ENCODE results near the gene SYCP2.

SYCP2 gene

DNA sequence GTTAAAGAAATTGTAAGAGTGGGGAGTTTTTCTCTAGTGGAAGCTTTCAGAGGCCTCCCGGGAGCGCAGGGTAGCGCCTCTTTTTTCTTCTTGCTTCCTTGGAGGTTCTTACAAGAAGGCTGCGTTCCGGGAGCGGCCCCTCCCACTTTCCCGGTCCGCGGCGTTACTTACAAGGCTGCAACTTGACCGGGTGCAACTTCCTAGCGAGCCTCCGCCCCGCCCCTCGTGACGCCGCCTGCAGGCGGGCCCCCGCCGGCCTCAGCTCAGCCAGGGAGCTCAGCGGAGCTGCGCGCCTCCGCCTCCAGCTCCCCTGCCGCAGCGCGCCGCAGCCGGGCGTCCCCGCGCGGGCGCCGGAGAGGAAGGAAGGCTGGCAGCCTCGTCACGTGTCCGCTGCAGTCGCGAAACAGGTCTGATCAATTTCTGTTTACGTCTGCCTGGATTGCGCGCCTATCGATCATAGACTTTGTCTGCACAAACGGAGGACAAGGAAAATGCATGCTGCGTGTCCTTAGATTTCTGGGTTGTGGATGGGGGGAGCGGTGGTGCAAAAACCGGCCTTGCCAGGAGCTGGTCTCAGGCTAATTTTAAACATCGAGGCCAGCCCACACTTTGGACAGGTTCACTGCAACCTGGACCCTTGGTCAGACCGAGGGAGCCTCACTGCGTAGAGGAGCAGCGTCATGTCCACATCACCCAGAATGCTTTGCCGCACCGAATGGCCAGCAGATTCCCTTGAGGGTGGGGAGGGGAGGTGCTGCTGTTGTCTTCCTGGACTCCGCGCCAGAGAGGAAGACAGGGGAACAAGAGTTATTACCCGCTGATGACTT, 6.9 kb upstream of the SYCP2 start, which contains the start of the genes FAM217B and PPP1R3D:
FAM217B (plus strand) TSS at position 261 of the 827 bp plus-strand sequence. CDS start 3,555 bp downstream, outside the sequence.
PPP1R3D (minus strand) TSS at position 177 of the 827 bp plus-strand sequence. CDS start 374 bp downstream, outside the sequence.
- DNase-seq, result peak; percentile 96

DNA sequence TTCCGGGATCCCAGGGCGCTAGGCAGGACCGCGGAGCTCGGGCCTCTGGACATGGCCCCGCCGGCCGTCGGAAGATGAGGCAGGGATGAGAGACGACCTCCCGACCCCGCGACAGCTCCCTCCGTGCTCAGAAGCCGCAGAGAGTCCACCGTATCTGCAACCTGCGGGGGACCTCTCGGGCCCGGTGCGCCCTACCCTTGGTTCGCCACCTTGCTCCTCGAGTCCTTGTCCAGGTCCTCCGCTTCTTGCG, 6.4 kb upstream of the SYCP2 start:
- DNase-seq, result no peak

DNA sequence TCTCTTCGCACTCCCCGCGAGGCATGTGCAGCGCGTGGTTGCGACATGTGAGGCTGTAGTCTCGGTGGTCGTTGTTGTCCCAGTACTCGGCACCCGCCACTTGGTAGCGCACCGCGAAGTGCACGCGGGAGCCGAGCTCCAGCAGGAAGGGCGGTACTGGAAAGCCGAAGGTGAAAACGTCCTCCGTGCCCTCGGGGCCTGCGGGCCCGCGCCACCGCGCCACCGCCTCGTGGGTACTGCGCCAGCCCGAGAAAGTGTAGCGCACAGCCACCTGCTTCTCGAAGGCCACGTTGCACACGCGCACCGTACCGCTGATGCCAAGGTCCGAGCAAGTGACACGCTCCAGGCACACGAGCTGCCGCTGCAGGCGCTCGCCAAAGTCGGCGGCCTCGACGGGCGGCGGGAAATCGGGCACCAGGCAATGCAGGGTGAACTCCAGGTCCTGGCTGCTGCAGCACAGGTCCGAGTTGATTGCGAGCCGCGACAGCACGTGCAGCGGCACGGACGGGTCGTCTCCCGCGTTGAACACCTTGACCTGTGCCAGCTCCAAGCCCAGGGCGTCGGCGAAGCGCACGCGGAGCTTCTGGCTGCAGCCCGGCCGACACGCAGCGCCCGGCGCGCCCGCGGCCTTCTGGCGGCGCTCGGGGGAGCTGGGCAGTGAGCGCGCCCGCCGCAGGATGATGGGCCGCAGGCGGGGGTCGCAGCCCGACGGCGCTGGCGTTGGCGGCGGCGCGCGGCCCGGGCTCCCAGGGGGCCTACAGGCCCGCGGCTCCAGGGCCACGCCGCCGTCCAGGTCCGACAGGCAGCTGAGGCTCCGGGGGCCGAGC, 5.8 kb upstream of the SYCP2 start:
- DNase-seq, result no peak

DNA sequence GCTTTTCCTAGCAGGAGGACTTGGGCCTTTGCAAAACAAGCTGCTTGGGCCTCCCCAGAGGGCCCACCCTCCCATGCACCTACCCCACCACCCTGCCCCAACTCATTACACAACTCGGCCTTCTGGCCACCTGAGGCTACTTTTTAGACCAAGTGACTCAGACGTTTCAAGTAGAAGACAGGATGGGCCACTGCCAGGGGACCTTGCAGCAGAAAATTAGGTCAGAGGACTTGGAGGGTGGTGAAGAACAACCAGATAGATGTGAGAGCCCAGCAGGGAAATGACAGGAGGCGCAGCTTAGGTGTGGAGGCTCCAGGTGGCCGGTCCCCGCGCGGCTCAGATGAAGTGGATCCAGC, 5.2 kb upstream of the SYCP2 start:
- DNase-seq, result no peak

GRCh38 chr20:59938221-59938620, 4.8 kb upstream of the SYCP2 start:
- DNase-seq, result no peak

- no peak for DNase-seq
These were observed 3.7 kb upstream of the SYCP2 start for GRCh38 chr20:59937150-59937549.

DNA sequence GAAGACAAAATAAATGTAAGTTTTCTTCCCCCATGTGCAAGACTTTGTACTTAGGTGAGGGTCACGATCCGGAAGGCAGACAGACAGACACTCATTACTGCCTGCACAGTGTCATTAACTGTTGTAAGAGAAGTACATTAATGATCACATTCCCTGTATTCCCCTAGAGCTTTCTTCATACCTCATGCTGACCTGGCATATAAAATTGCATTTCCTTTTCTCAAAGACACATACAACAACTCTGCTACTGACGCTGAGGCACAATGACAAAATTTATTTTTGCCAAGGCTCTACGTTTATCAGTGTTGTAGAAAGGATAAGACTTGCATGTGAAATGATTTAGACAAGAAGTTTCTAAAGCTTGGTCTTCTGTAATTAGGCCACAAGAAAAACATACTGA, 3.0 kb upstream of the SYCP2 start:
- DNase-seq, result no peak

DNA sequence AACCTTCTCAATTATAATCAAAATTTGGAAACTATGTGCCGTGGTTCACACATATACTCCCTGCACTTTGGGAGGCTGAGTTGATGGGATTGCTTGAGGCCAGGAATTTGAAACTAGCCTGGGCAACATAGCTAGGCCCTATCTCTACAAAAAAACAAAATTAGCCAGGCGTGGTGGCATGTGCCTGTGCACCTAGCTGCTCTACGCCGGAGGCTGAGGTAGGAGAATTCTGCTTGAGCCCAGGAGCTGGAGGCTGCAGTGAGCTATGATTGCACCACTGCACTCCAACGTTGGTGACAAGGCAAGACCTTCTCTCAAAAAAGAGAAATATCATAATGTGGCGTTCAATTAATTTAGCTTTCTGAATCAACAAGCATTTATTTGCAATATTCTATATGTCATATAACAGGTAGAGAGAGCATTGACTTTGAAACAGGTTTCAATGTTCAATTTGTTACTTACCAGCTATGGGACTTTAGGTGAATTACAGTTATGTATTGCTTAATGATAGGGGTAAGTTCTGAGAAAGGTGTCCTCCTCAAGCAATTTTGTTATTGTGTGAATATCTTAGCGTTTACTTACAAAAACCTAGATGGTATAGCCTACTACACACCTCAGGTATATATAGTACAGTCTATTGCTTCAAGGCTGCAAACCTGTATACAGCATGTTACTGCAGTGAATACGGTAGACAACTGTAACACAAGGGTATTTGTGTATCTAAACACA, 2.2 kb upstream of the SYCP2 start:
- no peak for DNase-seq

DNA sequence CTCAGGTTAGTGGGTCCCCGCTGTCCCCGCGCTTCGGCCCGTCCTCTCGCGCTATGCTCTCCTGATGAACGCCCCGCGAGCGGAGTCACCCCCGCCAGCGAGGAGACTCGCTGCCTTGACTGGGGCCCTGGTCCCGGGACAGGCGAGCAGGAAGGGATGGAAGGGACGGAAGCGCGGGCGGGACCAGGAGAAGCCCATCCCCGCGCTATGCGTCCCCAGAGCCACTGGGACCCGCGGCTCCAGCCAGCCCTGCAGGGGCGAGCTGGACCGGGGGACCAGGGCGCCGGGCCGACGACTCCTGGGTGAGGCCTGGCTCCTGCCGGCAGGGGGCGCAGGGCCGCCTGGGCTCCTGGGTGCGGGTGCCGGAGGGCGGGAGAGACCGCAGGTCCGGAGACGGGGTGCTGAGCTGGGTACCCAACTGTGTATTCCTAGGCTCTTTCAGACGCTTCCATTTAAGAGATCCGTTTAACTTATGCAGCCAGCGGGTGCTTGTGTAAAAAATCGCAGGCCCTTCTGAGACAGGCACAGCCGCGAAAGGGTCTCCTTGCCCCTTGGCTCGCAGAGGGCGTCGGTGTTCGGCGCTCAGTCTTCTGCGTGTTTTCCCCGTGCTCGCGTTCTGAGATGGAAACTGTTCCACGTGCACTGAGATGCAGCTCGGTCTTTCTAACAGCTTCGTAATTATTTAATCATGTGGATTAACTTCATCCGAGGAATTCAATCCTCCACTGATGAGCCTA, 580 bp upstream of the SYCP2 start:
- peak; percentile 80 for DNase-seq

- no peak for DNase-seq
These were observed 681 bp downstream of the SYCP2 start for GRCh38 chr20:59932616-59933295.

- DNase-seq, result no peak
These were observed 1.7 kb downstream of the SYCP2 start for GRCh38 chr20:59931511-59932312.

- DNase-seq, result no peak
These were observed 7.5 kb downstream of the SYCP2 start for GRCh38 chr20:59925899-59926298.

DNA sequence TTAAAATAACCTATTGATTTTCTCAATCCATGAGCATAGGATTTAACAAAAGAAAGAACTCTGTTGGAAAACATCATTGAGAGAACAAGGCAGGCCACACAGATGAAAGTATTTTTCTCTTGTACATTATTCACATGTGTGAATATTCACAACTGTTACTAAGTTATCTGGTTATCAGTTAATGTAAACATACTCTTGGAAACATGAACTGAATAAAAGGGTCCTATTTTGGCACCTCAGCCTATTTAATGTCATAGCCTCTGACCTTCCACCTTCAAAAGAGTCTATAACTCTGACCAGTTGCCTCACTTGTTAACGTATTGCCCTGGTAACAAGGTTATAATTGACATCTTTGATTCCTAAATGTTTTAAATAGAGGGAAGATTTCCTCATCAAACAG, 8.1 kb downstream of the SYCP2 start:
- no peak for DNase-seq

DNA sequence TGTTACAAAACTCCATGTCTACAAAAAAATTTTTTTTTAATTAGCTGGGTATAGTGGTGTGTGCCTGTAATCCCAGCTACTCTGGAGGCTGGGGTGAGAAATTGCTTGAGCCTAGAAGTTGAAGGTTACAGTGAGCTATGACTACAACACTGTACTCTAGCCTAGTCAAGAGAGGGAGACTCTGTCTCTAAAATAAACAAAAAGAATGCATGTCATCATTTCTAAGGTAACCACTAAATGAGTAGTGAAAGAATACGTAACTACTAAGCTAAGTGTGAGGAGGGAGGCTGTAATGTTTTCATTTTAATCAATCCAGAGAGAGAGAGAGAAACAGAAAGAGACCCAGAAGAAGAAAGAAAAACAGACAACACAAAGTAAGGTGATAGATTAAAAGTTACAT, 9.9 kb downstream of the SYCP2 start:
- no peak for DNase-seq

GRCh38 chr20:59920944-59921343, 12.5 kb downstream of the SYCP2 start:
- no peak for DNase-seq

DNA sequence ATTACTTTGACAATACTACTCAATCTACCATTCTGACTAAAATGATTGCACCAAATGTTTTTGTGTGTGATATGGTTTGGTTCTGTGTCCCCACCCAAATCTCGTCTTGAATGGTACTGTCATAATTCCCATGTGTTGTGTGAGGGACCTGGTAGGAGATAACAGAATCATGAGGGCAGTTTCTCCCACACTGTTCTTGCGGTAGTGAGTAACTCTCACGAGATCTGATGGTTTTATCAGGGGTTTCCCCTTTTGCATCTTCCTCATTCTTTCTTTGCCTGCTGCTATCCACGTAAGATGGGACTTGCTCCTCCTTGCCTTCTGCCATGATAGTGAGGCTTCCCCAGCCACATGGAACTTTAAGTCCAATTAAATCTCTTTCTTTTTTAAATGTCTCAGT, 20.8 kb downstream of the SYCP2 start:
- no peak for DNase-seq

GRCh38 chr20:59911041-59911440, 22.4 kb downstream of the SYCP2 start:
- no peak for DNase-seq

DNA sequence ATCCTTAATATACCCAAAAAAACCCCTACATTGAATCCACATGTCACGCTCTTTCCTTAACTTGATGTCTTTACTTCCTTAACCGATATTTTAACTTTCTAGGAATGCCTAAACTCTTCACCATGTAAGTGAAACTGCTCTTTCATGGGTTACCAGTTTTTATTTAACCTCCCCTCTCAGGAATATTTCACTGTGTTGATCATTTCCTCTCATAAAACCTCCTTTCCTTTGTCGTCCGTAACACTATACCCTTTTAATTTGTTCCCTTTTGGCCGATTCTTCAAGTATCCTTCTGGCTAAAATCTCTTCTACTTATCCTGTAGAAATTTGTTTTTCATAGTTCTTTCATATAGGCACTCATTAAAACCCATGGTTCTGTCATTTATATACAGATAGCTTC, 24.6 kb downstream of the SYCP2 start:
- DNase-seq, result no peak

- no peak for DNase-seq
These were observed 29.8 kb downstream of the SYCP2 start for GRCh38 chr20:59903621-59904020.

- DNase-seq, result no peak
These were observed 31.0 kb downstream of the SYCP2 start for GRCh38 chr20:59902470-59902869.

- no peak for DNase-seq
These were observed 37.5 kb downstream of the SYCP2 start for GRCh38 chr20:59895908-59896307.
